ENCODE data around the gene RAI1. TPM values are rescaled to one million over a fixed set of nuclear protein-coding genes. Genes with fewer than 3 reads are reported as not detected.
A peak's percentile ranks its signal among the peaks of the same experiment; 100 is the strongest.

RAI1 gene
- total RNA-seq, 1 donor from 2014 or later: 31.2 TPM

- POLR2A ChIA-PET: interaction anchor here (1.0 to 4.0 kb wide), 11 partner anchors 9 to 87 kb away, joined by 3 to 27 read pairs (median 3); no protein-coding TSS in a partner anchor
- Mint-ChIP-seq H3K27me3 (no peaks in the 10 kb centered on the region), H3K9me3 (no peaks in the 10 kb centered on the region), H3K4me1 (peaks cover 65% of the 10 kb centered on the region), H3K4me3 (peak overlapping the region; percentile 79), H3K36me3 (ENCODE audit: low read depth) (no peaks in the 10 kb centered on the region), H3K27ac (peak overlapping the region; percentile 91)
- no peak for TF ChIP-seq CTCF (IDR thresholded peaks at IDR 0.05)
- CTCF ChIA-PET: interaction anchor here (0.9 to 1.3 kb wide), 2 partner anchors 66 to 284 kb away, joined by 3 to 4 read pairs; no protein-coding TSS in a partner anchor
- intact Hi-C loops (cut with micrococcal nuclease): loop anchor here (2.0 kb wide), 1 partner anchor 20 kb away; no protein-coding TSS in a partner anchor
- DNase-seq (no peak), ATAC-seq (ENCODE audit: low read depth) (peak; percentile 12)
These were observed 67.9 kb downstream of the RAI1 start for GRCh38 chr17:17749025-17749772.

GRCh38 chr17:17749921-17750320 is 68.7 kb downstream of the RAI1 start:
- Mint-ChIP-seq H3K4me1 (peaks cover 72% of the 10 kb centered on the region), H3K27me3 (no peaks in the 10 kb centered on the region), H3K4me3 (peak overlapping the region; percentile 79), H3K9me3 (no peaks in the 10 kb centered on the region), H3K36me3 (ENCODE audit: low read depth) (no peaks in the 10 kb centered on the region), H3K27ac (peak overlapping the region; percentile 91)
- ATAC-seq (ENCODE audit: low read depth): no peak
- no peak for DNase-seq
- intact Hi-C loops (cut with micrococcal nuclease): loop anchor here (2.0 to 10.0 kb wide), 3 partner anchors 21 to 765 kb away; partner anchors contain the start of gene DRG2
- no peak for TF ChIP-seq CTCF (IDR thresholded peaks at IDR 0.05)
- POLR2A ChIA-PET: interaction anchor here (1.0 to 4.0 kb wide), 10 partner anchors 8 to 86 kb away, joined by 3 to 27 read pairs (median 4); no protein-coding TSS in a partner anchor
- CTCF ChIA-PET: interaction anchor here (0.6 to 1.3 kb wide), 3 partner anchors 67 to 288 kb away, joined by 3 to 4 read pairs (median 3); no protein-coding TSS in a partner anchor

GRCh38 chr17:17750881-17751280 is 69.6 kb downstream of the RAI1 start:
- ChIA-PET POLR2A (interaction anchor here (0.8 to 4.0 kb wide), 7 partner anchors 14 to 786 kb away, joined by 3 to 27 read pairs (median 3); partner anchors contain the start of gene SREBF1), CTCF (interaction anchor here (1.0 kb wide), 1 partner anchor 60 kb away, joined by 3 read pairs; no protein-coding TSS in a partner anchor)
- no peaks in the 10 kb centered on the region for H3K9me3 Mint-ChIP-seq
- DNase-seq: peak; percentile 36
- intact Hi-C loops (cut with micrococcal nuclease): loop anchor here (5.0 to 10.0 kb wide), 2 partner anchors 336 to 766 kb away; partner anchors contain the start of gene DRG2
- no peaks in the 10 kb centered on the region for H3K27me3 Mint-ChIP-seq
- no peak for TF ChIP-seq CTCF (IDR thresholded peaks at IDR 0.05)
- H3K4me3 Mint-ChIP-seq: peak overlapping the region; percentile 74
- peak overlapping the region; percentile 98 for H3K27ac Mint-ChIP-seq
- peak; percentile 18 for ATAC-seq (ENCODE audit: low read depth)
- H3K4me1 Mint-ChIP-seq: peaks cover 77% of the 10 kb centered on the region
- no peaks in the 10 kb centered on the region for H3K36me3 Mint-ChIP-seq (ENCODE audit: low read depth)

- Mint-ChIP-seq H3K36me3 (ENCODE audit: low read depth) (no peaks in the 10 kb centered on the region), H3K27ac (peak overlapping the region; percentile 98), H3K4me3 (peak overlapping the region; percentile 74), H3K27me3 (no peaks in the 10 kb centered on the region), H3K9me3 (no peaks in the 10 kb centered on the region), H3K4me1 (peaks cover 81% of the 10 kb centered on the region)
- intact Hi-C loops (cut with micrococcal nuclease): loop anchor here (1.0 to 10.0 kb wide), 11 partner anchors 31 to 767 kb away; partner anchors contain the start of genes ATPAF2, DRC3, DRG2 and GID4
- TF ChIP-seq CTCF (IDR thresholded peaks at IDR 0.05): no peak
- ChIA-PET CTCF (interaction anchor here (1.0 kb wide), 1 partner anchor 61 kb away, joined by 3 read pairs; no protein-coding TSS in a partner anchor), POLR2A (interaction anchor here (0.9 to 4.0 kb wide), 4 partner anchors 13 to 763 kb away, joined by 3 to 27 read pairs (median 8); no protein-coding TSS in a partner anchor)
- ATAC-seq (ENCODE audit: low read depth) (no peak), DNase-seq (no peak)
These were observed 70.3 kb downstream of the RAI1 start for GRCh38 chr17:17751489-17752088.
